ENCODE data around the gene AAR2.

AAR2 gene

GRCh38 chr20:36277546-36277945, 41.3 kb downstream of the AAR2 start:
- H3K4me3 ChIP-seq (ENCODE audit: low read depth, low read length), result no peak overlapping the region
- no peak for DNase-seq (ENCODE audit: low read depth)
- no peak for TF ChIP-seq CTCF (conservative IDR thresholded peaks at IDR 0.05; ENCODE audit: low read depth, low read length)

- H3K4me3 ChIP-seq (ENCODE audit: low read depth, low read length), result no peak overlapping the region
- no peak for TF ChIP-seq CTCF (conservative IDR thresholded peaks at IDR 0.05; ENCODE audit: low read depth, low read length)
- DNase-seq (ENCODE audit: low read depth), result no peak
Measured at GRCh38 chr20:36279362-36279761, 43.1 kb downstream of the AAR2 start.

GRCh38 chr20:36279776-36280175, 43.5 kb downstream of the AAR2 start:
- H3K4me3 ChIP-seq (ENCODE audit: low read depth, low read length), result no peak overlapping the region
- TF ChIP-seq CTCF (conservative IDR thresholded peaks at IDR 0.05; ENCODE audit: low read depth, low read length), result no peak
- no peak for DNase-seq (ENCODE audit: low read depth)

GRCh38 chr20:36281785-36282380, 45.6 kb downstream of the AAR2 start:
- DNase-seq (ENCODE audit: low read depth), result no peak
- H3K4me3 ChIP-seq (ENCODE audit: low read depth, low read length), result no peak overlapping the region
- TF ChIP-seq CTCF (conservative IDR thresholded peaks at IDR 0.05; ENCODE audit: low read depth, low read length), result no peak

- DNase-seq (ENCODE audit: low read depth), result no peak
- no peak for TF ChIP-seq CTCF (conservative IDR thresholded peaks at IDR 0.05; ENCODE audit: low read depth, low read length)
- H3K4me3 ChIP-seq (ENCODE audit: low read depth, low read length), result no peak overlapping the region
Measured at GRCh38 chr20:36284751-36285150, 48.5 kb downstream of the AAR2 start.

- TF ChIP-seq CTCF (conservative IDR thresholded peaks at IDR 0.05; ENCODE audit: low read depth, low read length), result no peak
- no peak for DNase-seq (ENCODE audit: low read depth)
- no peak overlapping the region for H3K4me3 ChIP-seq (ENCODE audit: low read depth, low read length)
Measured at GRCh38 chr20:36285746-36286447, 49.6 kb downstream of the AAR2 start.

- H3K4me3 ChIP-seq (ENCODE audit: low read depth, low read length), result no peak overlapping the region
- no peak for DNase-seq (ENCODE audit: low read depth)
- TF ChIP-seq CTCF (conservative IDR thresholded peaks at IDR 0.05; ENCODE audit: low read depth, low read length), result no peak
Measured at GRCh38 chr20:36297656-36298055, 61.4 kb downstream of the AAR2 start.

Data from choroid plexus epithelial cell (primary cell).